ENCODE data around the gene ANAPC13. TPM values are rescaled to one million over a fixed set of nuclear protein-coding genes. Genes with fewer than 3 reads are reported as not detected.
A peak's percentile ranks its signal among the peaks of the same experiment; 100 is the strongest.

ANAPC13 gene
- polyA plus RNA-seq, 1 donor from 2014 or later, result 178 TPM

GRCh38 chr3:134486577-134487041 lies 824 bp upstream of the ANAPC13 start:
- no peaks in the 10 kb centered on the region for H4K20me1 ChIP-seq (ENCODE audit: insufficient read depth)
- H3K36me3 ChIP-seq (ENCODE audit: insufficient read depth, low read length), result peaks cover under 1% of the 10 kb centered on the region
- H3K9ac ChIP-seq (ENCODE audit: low read length), result peak overlapping the region; percentile 94
- peak overlapping the region; percentile 70 for H2AFZ ChIP-seq (ENCODE audit: low read depth, low read length)
- peak overlapping the region; percentile 78 for H3K4me3 ChIP-seq (ENCODE audit: low read length)
- peak overlapping the region; percentile 92 for H3K4me2 ChIP-seq (ENCODE audit: low read length)
- no peaks in the 10 kb centered on the region for H3F3A ChIP-seq (ENCODE audit: insufficient read depth, low read length, poor library complexity, severe bottlenecking)
- no peaks in the 10 kb centered on the region for H3K9me2 ChIP-seq (ENCODE audit: insufficient read depth, low read length)
- peaks cover 38% of the 10 kb centered on the region for H3K79me2 ChIP-seq (replicated peaks; ENCODE audit: insufficient read depth, low read length)
- peak overlapping the region; percentile 97 for H3K27ac ChIP-seq (ENCODE audit: low read length)
- H3K27me3 ChIP-seq (ENCODE audit: insufficient read depth, low read depth, low read length), result no peaks in the 10 kb centered on the region
- TF ChIP-seq EP300 (conservative IDR thresholded peaks at IDR 0.05; ENCODE audit: poor library complexity, severe bottlenecking) (no peak), TAF1 (IDR thresholded peaks at IDR 0.05; ENCODE audit: low read depth) (no peak), RAD21 (conservative IDR thresholded peaks at IDR 0.05) (no peak), CTCF (IDR thresholded peaks at IDR 0.05; ENCODE audit: poor library complexity, severe bottlenecking) (no peak), MXI1 (conservative IDR thresholded peaks at IDR 0.05; ENCODE audit: poor library complexity, severe bottlenecking) (no peak), POLR2AphosphoS5 (IDR thresholded peaks at IDR 0.05) (no peak), SMC3 (conservative IDR thresholded peaks at IDR 0.05; ENCODE audit: poor library complexity) (no peak), REST (IDR thresholded peaks at IDR 0.05; ENCODE audit: borderline replicate concordance) (no peak), EZH2 (IDR thresholded peaks at IDR 0.05; ENCODE audit: borderline replicate concordance, insufficient read depth, low read length, poor library complexity, severe bottlenecking) (no peak)
- no peaks in the 10 kb centered on the region for H3K9me3 ChIP-seq (ENCODE audit: low read length)

- Histone ChIP-seq H3K36me3 (ENCODE audit: insufficient read depth, low read length) (peaks cover 7% of the 10 kb centered on the region), H3K79me2 (replicated peaks; ENCODE audit: insufficient read depth, low read length) (peaks cover 24% of the 10 kb centered on the region), H3K9me3 (ENCODE audit: low read length) (no peaks in the 10 kb centered on the region), H2AFZ (ENCODE audit: low read depth, low read length) (peak overlapping the region; percentile 93), H4K20me1 (ENCODE audit: insufficient read depth) (no peaks in the 10 kb centered on the region), H3K27ac (ENCODE audit: low read length) (peak overlapping the region; percentile 97), H3K27me3 (ENCODE audit: insufficient read depth, low read depth, low read length) (no peaks in the 10 kb centered on the region), H3K9ac (ENCODE audit: low read length) (peak overlapping the region; percentile 94), H3K9me2 (ENCODE audit: insufficient read depth, low read length) (no peaks in the 10 kb centered on the region), H3K4me2 (ENCODE audit: low read length) (peak overlapping the region; percentile 95), H3K4me3 (ENCODE audit: low read length) (peak overlapping the region; percentile 78), H3F3A (ENCODE audit: insufficient read depth, low read length, poor library complexity, severe bottlenecking) (no peaks in the 10 kb centered on the region)
- TF ChIP-seq SMC3 (conservative IDR thresholded peaks at IDR 0.05; ENCODE audit: poor library complexity), result peak; percentile 7
- no peak for TF ChIP-seq EP300 (conservative IDR thresholded peaks at IDR 0.05; ENCODE audit: poor library complexity, severe bottlenecking)
Observed at GRCh38 chr3:134485075-134485717, 589 bp downstream of the ANAPC13 start.

Data from neural cell (in vitro differentiated cells).